KMS-11 (cell line): ENCODE measurements around the gene TWNK.

Experiments used
- H2AFZ ChIP-seq: fragments of 200-600 bp; sonication (generic); 2 replicates; pipeline ENCODE4 v1.6.1; 2016; ENCODE audit warnings: antibody characterized with exemption, mixed run types, low read depth
- H3K27ac ChIP-seq: fragments of 200-600 bp; sonication (generic); 2 replicates; pipeline ENCODE4 v1.6.1; 2016; ENCODE audit warnings: mild to moderate bottlenecking, mixed run types
- H3K27me3 ChIP-seq: fragments of 200-600 bp; sonication (generic); 2 replicates; pipeline ENCODE4 v1.6.1; 2017; ENCODE audit warnings: mild to moderate bottlenecking, low read depth, mixed run types, moderate library complexity; ENCODE audit not compliant: insufficient read depth
- H3K36me3 ChIP-seq: fragments of 200-600 bp; sonication (generic); 2 replicates; pipeline ENCODE4 v1.6.1; 2017; ENCODE audit warnings: mild to moderate bottlenecking, mixed run types; ENCODE audit not compliant: insufficient read depth
- H3K4me1 ChIP-seq: fragments of 200-600 bp; sonication (generic); 2 replicates; pipeline ENCODE4 v1.6.1; 2016; ENCODE audit warnings: mild to moderate bottlenecking, low read depth, mixed run types; ENCODE audit not compliant: poor library complexity, severe bottlenecking
- H3K4me2 ChIP-seq: fragments of 200-600 bp; sonication (generic); 2 replicates; pipeline ENCODE4 v1.7.0; 2016; ENCODE audit warnings: mild to moderate bottlenecking, mixed run types
- H3K4me3 ChIP-seq: fragments of 200-600 bp; sonication (generic); IDR thresholded peaks from 2 replicates; pipeline ENCODE4 v1.6.1; 2017; ENCODE audit warnings: low read depth, low read length, mixed read lengths; ENCODE audit not compliant: insufficient read depth
- H3K79me2 ChIP-seq: fragments of 200-600 bp; sonication (generic); 2 replicates; pipeline ENCODE4 v1.6.1; 2016; ENCODE audit warnings: low read depth, mixed run types; ENCODE audit not compliant: insufficient read depth
- H3K9ac ChIP-seq: fragments of 200-600 bp; sonication (generic); 2 replicates; pipeline ENCODE4 v1.6.1; 2016; ENCODE audit warnings: mild to moderate bottlenecking, mixed run types
- H4K20me1 ChIP-seq: fragments of 200-600 bp; sonication (generic); 2 replicates; pipeline ENCODE4 v1.6.1; 2016; ENCODE audit warnings: mild to moderate bottlenecking, mixed run types; ENCODE audit not compliant: insufficient read depth
- TF ChIP-seq, protein P1 (sequence below): fragments of 200-600 bp; sonication (generic); conservative IDR thresholded peaks from 2 replicates; pipeline ENCODE4 v1.6.1; 2017; ENCODE audit warnings: low read depth, mild to moderate bottlenecking, antibody characterized with exemption, low read length, moderate library complexity, mixed read lengths

TWNK gene

DNA sequence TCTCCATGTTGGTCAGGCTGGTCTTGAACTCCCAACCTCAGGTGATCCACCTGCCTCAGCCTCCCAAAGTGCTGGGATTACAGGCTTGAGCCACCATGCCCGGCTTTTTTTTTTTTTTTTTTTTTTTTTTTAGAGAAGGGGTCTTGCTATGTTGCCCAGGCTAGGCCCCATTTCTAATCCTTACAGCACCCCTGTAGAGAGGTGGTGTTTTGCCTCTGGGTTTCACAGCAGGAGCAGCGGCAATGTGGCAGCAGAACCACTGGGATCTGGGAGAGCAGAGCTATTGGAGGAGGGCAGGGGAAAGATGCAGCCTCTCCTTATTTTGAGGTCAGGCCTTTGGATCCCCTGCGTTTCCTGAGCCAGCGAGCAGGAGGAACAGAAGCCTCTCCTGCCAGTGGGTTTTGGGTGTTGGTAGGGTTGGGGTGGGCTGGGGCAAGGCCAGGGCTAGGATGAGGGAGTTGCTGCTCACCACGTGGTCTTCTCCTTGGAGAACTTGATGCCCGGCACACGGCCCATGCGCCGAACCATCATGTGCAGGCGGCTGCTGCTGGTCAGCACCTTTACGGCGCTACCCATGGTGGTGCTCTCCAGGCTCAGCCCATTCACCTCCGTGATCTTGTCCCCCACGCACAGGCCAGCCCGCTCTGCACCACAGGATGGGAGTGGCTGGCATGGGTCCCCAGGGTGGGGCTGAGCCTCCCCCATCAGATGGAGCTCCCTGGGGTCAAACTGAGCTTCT, 35.8 kb downstream of the TWNK start:
- Histone ChIP-seq H3K4me1 (no peaks in the 10 kb centered on the region), H3K4me3 (no peak overlapping the region)

DNA sequence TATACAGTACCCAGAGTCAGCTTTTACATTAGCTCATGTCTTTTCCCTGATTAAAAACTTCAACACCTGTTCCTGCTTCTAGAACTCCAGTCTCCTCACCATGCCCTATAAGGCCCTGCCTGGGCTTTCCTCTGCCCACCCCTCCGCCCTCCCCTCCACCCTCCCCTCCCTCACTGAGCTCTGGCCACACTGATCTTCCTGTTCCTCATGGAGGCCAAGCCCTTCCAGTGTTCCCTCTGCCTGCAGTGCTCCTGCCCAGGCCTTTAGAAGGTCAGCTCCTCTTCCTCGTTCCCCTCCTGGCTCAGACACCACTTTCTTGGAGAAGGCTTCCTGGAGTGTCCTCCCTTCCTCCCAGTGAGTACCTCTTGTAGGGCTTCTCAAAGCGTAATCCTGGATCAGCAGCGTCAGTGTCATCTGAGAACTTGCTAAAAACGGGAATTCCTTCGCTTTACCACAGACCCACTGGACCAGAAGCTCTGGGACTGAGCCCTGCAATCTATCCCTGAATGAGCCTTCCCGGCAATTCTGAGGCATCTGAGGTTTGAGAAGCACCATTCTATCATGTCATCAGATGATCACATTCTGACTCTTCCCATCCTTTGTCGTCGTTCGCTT, 39.9 kb downstream of the TWNK start:
- Histone ChIP-seq H3K9ac (no peak overlapping the region), H3K27me3 (peaks cover 20% of the 10 kb centered on the region; the same call in 1 of the 2 replicates), H3K79me2 (no peaks in the 10 kb centered on the region), H3K4me1 (no peaks in the 10 kb centered on the region), H4K20me1 (no peaks in the 10 kb centered on the region), H3K36me3 (no peaks in the 10 kb centered on the region), H3K4me2 (no peak overlapping the region), H3K4me3 (no peak overlapping the region), H2AFZ (no peak overlapping the region), H3K27ac (no peak overlapping the region)
- TF ChIP-seq, protein P1, sequence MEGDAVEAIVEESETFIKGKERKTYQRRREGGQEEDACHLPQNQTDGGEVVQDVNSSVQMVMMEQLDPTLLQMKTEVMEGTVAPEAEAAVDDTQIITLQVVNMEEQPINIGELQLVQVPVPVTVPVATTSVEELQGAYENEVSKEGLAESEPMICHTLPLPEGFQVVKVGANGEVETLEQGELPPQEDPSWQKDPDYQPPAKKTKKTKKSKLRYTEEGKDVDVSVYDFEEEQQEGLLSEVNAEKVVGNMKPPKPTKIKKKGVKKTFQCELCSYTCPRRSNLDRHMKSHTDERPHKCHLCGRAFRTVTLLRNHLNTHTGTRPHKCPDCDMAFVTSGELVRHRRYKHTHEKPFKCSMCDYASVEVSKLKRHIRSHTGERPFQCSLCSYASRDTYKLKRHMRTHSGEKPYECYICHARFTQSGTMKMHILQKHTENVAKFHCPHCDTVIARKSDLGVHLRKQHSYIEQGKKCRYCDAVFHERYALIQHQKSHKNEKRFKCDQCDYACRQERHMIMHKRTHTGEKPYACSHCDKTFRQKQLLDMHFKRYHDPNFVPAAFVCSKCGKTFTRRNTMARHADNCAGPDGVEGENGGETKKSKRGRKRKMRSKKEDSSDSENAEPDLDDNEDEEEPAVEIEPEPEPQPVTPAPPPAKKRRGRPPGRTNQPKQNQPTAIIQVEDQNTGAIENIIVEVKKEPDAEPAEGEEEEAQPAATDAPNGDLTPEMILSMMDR, result no peak

More for the DNA sequence above, 35.8 kb downstream of the TWNK start:
- Histone ChIP-seq H3K27me3 (peaks cover 15% of the 10 kb centered on the region; the same call in 1 of the 2 replicates), H3K27ac (no peak overlapping the region), H3K9ac (no peak overlapping the region), H4K20me1 (no peaks in the 10 kb centered on the region), H3K79me2 (no peaks in the 10 kb centered on the region), H3K4me2 (no peak overlapping the region), H2AFZ (no peak overlapping the region), H3K36me3 (no peaks in the 10 kb centered on the region)
- TF ChIP-seq, protein P1, result no peak

DNA sequence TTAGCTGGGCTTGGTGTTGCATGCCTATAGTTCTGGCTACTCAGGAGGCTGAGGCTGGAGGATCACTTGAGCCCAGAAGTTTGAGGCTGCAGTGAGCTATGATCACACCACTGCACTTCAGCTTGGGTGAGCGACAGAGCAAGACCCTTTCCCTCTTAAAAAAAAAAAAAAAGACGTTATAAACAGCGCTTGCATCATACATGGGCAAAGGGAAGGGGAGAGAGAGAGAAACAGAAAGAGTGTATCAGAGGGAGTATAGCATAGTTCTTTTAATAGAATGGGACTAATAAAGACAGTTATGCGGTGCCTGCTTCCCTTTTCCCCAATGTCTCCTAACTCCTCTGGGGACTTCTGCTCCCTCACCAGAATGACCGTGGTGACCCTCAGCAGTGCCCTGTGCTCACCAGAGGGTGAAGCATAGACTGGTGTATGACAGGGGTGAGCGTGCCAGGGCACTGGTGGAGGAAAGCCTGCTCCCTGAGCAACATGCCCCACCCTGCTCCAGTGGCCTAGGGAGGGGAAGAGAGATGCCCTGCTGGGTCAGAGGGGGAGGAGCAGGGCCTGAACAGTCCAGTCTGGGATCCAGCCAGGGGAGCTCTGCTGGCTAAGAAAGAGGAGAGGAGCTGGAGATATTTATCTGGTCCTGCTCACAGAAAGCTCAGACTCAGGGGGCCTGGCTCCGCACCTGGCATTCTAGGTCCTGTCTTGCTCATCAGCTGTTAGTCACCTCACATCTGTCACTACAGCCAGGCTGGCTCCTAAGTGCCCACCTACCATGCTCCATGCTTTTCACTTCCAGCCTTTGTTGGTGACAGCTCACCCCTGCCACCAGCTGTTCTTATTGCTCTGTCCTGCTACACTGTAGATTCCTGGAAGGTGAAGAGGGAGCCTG, 41.3 kb downstream of the TWNK start:
- H3K79me2 ChIP-seq, result no peaks in the 10 kb centered on the region
- no peak overlapping the region for H3K4me3 ChIP-seq
- H3K4me2 ChIP-seq, result no peak overlapping the region
- H3K36me3 ChIP-seq, result no peaks in the 10 kb centered on the region
- no peaks in the 10 kb centered on the region for H3K4me1 ChIP-seq
- TF ChIP-seq, protein P1, result no peak
- H4K20me1 ChIP-seq, result no peaks in the 10 kb centered on the region
- H3K9ac ChIP-seq, result no peak overlapping the region
- no peak overlapping the region for H3K27ac ChIP-seq
- no peak overlapping the region for H2AFZ ChIP-seq
- peaks cover 20% of the 10 kb centered on the region; the same call in 1 of the 2 replicates for H3K27me3 ChIP-seq

DNA sequence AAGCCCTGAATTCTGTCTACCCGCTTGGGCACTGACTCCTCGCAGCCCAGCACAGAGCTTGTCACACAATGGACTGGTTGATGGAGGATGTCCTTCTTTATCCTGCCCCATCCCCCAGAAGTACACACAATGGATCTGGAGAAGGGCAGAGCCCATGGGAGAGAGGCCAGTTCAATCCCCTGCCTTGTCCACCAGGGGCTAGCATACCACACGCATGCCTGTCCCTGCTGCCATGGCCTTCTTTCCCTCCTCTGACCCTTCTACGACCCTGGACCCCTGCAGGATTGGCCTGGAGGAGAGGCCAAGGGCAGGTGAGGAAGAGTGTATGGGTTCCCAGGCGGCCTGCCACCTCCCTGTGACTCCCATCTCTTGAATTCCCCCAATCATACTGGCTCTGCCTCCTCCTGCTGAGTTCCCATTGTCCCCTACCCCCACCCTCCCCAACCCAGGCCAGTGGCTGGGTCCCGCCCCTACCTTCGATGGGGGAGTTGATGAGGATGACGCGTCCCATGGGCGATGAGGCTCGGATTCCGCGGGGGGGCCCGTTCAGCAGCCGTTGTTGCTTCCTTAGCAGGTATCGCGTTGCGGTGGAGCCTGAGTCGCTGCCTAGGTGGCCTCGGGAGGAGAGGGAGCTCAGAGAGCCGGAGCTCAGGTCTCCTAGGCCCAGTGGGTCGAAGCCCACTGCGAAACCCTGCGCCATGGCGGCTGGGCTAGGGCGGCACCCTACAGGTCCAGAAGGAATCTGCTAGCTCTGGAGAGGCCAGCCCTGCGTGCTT, 42.4 kb downstream of the TWNK start:
- Histone ChIP-seq H4K20me1 (no peaks in the 10 kb centered on the region), H3K27ac (no peak overlapping the region), H3K27me3 (peaks cover 20% of the 10 kb centered on the region; the same call in 1 of the 2 replicates), H2AFZ (no peak overlapping the region), H3K4me3 (no peak overlapping the region), H3K79me2 (no peaks in the 10 kb centered on the region), H3K4me1 (no peaks in the 10 kb centered on the region), H3K4me2 (no peak overlapping the region), H3K9ac (no peak overlapping the region), H3K36me3 (no peaks in the 10 kb centered on the region)
- TF ChIP-seq, protein P1, result no peak
